Keratinocyte (primary cell): ENCODE measurements around the gene OR13C2. TPM values are rescaled to one million over a fixed set of nuclear protein-coding genes. Genes with fewer than 3 reads are reported as not detected.
"Not testable (repeated sequence)": the region's sequence is repeated elsewhere in the genome, so short reads cannot be mapped to it uniquely, and the experiment has no call there.

Experiments
- DNase-seq: peaks from one replicate; pipeline ENCODE4 v3.0.0-alpha.2; 2011; ENCODE audit warnings: low read depth, missing footprints, low spot score
- FAIRE-seq: peaks from 2 replicates; lab custom pipeline; 2011; peaks lifted over from hg19 to GRCh38; lab: Jason Lieb, UNC
- H2AFZ ChIP-seq: 2 replicates; pipeline ENCODE4 v1.6.0; 2012; ENCODE audit warnings: low read length, control low read depth, inconsistent platforms; ENCODE audit not compliant: control insufficient read depth
- H3K27ac ChIP-seq: 2 replicates; pipeline ENCODE4 v1.5.1; 2011; ENCODE audit warnings: low read length; ENCODE audit not compliant: control insufficient read depth, insufficient read depth
- H3K27me3 ChIP-seq: 3 replicates; pipeline ENCODE4 v1.6.0; 2011; ENCODE audit warnings: low read length; ENCODE audit not compliant: control insufficient read depth, insufficient read depth; ENCODE audit errors: extremely low read depth
- H3K36me3 ChIP-seq, 2 experiments: 2 replicates in 1 of 2; 3 replicates in 1 of 2; pipeline ENCODE4 v1.5.1; 2011; ENCODE audit warnings: low read length in 2 of 2, mild to moderate bottlenecking in 1 of 2; ENCODE audit not compliant: control insufficient read depth in 2 of 2, insufficient read depth in 2 of 2; ENCODE audit errors: extremely low read depth in 1 of 2
- H3K4me1 ChIP-seq: 3 replicates; pipeline ENCODE4 v1.5.1; 2011; ENCODE audit warnings: low read length; ENCODE audit not compliant: control insufficient read depth, insufficient read depth; ENCODE audit errors: extremely low read depth
- H3K4me2 ChIP-seq: 3 replicates; pipeline ENCODE4 v1.6.0; 2011; ENCODE audit warnings: low read depth, low read length; ENCODE audit not compliant: control insufficient read depth, insufficient read depth; ENCODE audit errors: extremely low read depth
- H3K4me3 ChIP-seq, 3 experiments: fragments of 200-600 bp in 1 of 3; sonication (generic) in 1 of 3; 2 replicates in 2 of 3; 3 replicates in 1 of 3; pipeline ENCODE4 v1.5.1; 2011 to 2016; ENCODE audit warnings: low read length in 3 of 3, mild to moderate bottlenecking in 3 of 3, control low read depth in 2 of 3, inconsistent platforms in 1 of 3, low read depth in 1 of 3, mixed read lengths in 1 of 3, mixed run types in 1 of 3, moderate library complexity in 1 of 3; ENCODE audit not compliant: control insufficient read depth in 2 of 3, insufficient read depth in 2 of 3; ENCODE audit errors: extremely low read depth in 1 of 3
- H3K79me2 ChIP-seq: 2 replicates; pipeline ENCODE4 v1.6.0; 2012; ENCODE audit warnings: low read length; ENCODE audit not compliant: control insufficient read depth, insufficient read depth
- H3K9ac ChIP-seq: 3 replicates; pipeline ENCODE4 v1.6.0; 2011; ENCODE audit warnings: low read length; ENCODE audit not compliant: control insufficient read depth, insufficient read depth; ENCODE audit errors: extremely low read depth
- H3K9me1 ChIP-seq: 3 replicates; pipeline ENCODE4 v1.6.0; 2011; ENCODE audit warnings: low read length; ENCODE audit not compliant: control insufficient read depth, insufficient read depth; ENCODE audit errors: extremely low read depth
- H3K9me3 ChIP-seq: 2 replicates; pipeline ENCODE4 v1.5.1; 2012; ENCODE audit warnings: low read depth, low read length; ENCODE audit not compliant: control insufficient read depth
- H4K20me1 ChIP-seq: 3 replicates; pipeline ENCODE4 v1.6.0; 2011; ENCODE audit warnings: low read length; ENCODE audit not compliant: control insufficient read depth, insufficient read depth; ENCODE audit errors: extremely low read depth
- CTCF ChIP-seq, 3 experiments: IDR thresholded peaks in 1 of 3; conservative IDR thresholded peaks in 1 of 3; optimal IDR thresholded peaks in 1 of 3; 2 replicates in 2 of 3; 3 replicates in 1 of 3; pipeline versions ENCODE3 to v1.5.1; 2011; ENCODE audit warnings: low read length in 3 of 3, mild to moderate bottlenecking in 3 of 3, moderate library complexity in 2 of 3, control low read depth in 1 of 3, inconsistent platforms in 1 of 3; ENCODE audit not compliant: insufficient read depth in 2 of 3; ENCODE audit errors: extremely low read depth in 1 of 3
- EZH2 ChIP-seq: IDR thresholded peaks from one replicate; pipeline ENCODE4 v1.6.1; 2012; ENCODE audit warnings: inconsistent platforms, mild to moderate bottlenecking, low read length, moderate library complexity
- dilution Hi-C: fragments of 300-500 bp; cut with MboI; formaldehyde crosslinking; loops from one replicate; pipeline ENCODE4 v1.7.0; 2020; ENCODE audit warnings: low sequenced_read_pairs; ENCODE audit not compliant: extremely low pct_ligation_motif_present
- polyA plus RNA-seq, 5 experiments: library from polyadenylated mRNA; depleted of rRNA in 3 of 5; stranded (reverse) in 3 of 5; stranded (forward) in 1 of 5; unstranded in 1 of 5; fragments of >200 nt; gene quantifications; 1 replicate in 1 of 5; 2 replicates in 3 of 5; 3 replicates in 1 of 5; pipeline versions ENCODE4 v1.2.1 to v1.2.3, GENCODE V29; 2011 to 2012; ENCODE audit warnings: missing spikeins in 2 of 5, low read depth in 1 of 5, low replicate concordance in 1 of 5

The OR13C2 gene
- polyA plus RNA-seq, 1 donor (not counting 4 experiments of a cell fraction or from before 2014, with no cell fraction given): not detected

DNA sequence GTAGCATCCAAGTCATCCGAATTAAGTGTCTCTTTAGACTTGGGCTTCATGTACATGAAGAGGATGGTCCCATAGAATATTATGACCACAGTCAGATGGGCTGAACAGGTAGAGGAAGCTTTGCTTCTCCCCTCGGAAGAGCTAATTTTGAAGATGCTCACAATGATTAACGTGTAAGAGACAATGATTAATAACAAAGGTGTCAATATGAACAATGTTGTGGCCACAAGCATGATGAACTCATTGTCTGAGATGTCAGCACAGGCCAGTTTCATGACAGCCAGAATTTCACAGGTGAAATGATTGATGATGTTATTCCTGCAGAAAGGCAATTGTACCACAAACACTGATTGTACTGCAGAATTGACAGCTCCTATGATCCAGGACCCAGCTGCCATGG is 626 bp downstream of the OR13C2 start:
- H2AFZ ChIP-seq: no peak overlapping the region
- no peaks in the 10 kb centered on the region for H3K4me1 ChIP-seq
- TF ChIP-seq CTCF (optimal IDR thresholded peaks at IDR 0.05 in 1 of 3, IDR thresholded peaks at IDR 0.05 in 1 of 3, conservative IDR thresholded peaks at IDR 0.05 in 1 of 3; ENCODE audit: extremely low read depth in 1 of 3, insufficient read depth in 2 of 3, low read length in 3 of 3): no peak
- no peak for TF ChIP-seq EZH2
- no peaks in the 10 kb centered on the region for H4K20me1 ChIP-seq
- H3K4me2 ChIP-seq: no peak overlapping the region
- H3K27me3 ChIP-seq: no peaks in the 10 kb centered on the region
- DNase-seq (no peak), FAIRE-seq (no peak)
- dilution Hi-C loops: no loop called here
- H3K27ac ChIP-seq: no peak overlapping the region
- H3K9me1 ChIP-seq: no peaks in the 10 kb centered on the region
- H3K4me3 ChIP-seq: no peak overlapping the region
- no peaks in the 10 kb centered on the region for H3K36me3 ChIP-seq
- no peaks in the 10 kb centered on the region for H3K9me3 ChIP-seq
- H3K9ac ChIP-seq: no peak overlapping the region
- no peaks in the 10 kb centered on the region for H3K79me2 ChIP-seq

GRCh38 chr9:104599313-104599712 is 6.1 kb downstream of the OR13C2 start, which contains the start of gene OR13C5:
Gene OR13C5 (minus strand): TSS chr9:104599413. CDS start chr9:104599413, 0 bp downstream.
- H3K27me3 ChIP-seq, dilution Hi-C loops, H3K9me1 ChIP-seq, H3K4me1 ChIP-seq, DNase-seq, H3K9me3 ChIP-seq, H3K27ac ChIP-seq, H3K79me2 ChIP-seq, H3K4me2 ChIP-seq, FAIRE-seq, H3K4me3 ChIP-seq, H2AFZ ChIP-seq, H3K36me3 ChIP-seq, H3K9ac ChIP-seq, H4K20me1 ChIP-seq: not testable (repeated sequence)

GRCh38 chr9:104598749-104599148 is 6.7 kb downstream of the OR13C2 start:
- FAIRE-seq, H3K4me3 ChIP-seq, DNase-seq, H3K9me3 ChIP-seq, H3K36me3 ChIP-seq, H2AFZ ChIP-seq, H3K9ac ChIP-seq, H3K4me2 ChIP-seq, dilution Hi-C loops, H3K27me3 ChIP-seq, H4K20me1 ChIP-seq, H3K4me1 ChIP-seq, H3K27ac ChIP-seq, H3K9me1 ChIP-seq, H3K79me2 ChIP-seq: not testable (repeated sequence)
